Astrocyte (in vitro differentiated cells and primary cell): ENCODE results near the gene C6orf15. TPM values are rescaled to one million over a fixed set of nuclear protein-coding genes. Genes with fewer than 3 reads are reported as not detected.

Experiments used
- DNase-seq: peaks from one replicate; pipeline ENCODE4 v3.0.0-alpha.2; 2010; ENCODE audit warnings: low read depth
- FAIRE-seq: peaks from 2 replicates; lab custom pipeline; 2011; peaks lifted over from hg19 to GRCh38; lab: Jason Lieb, UNC
- H2AFZ ChIP-seq: 2 replicates; pipeline ENCODE4 v1.6.0; 2012; ENCODE audit warnings: low read depth, low read length, inconsistent platforms
- H3K27ac ChIP-seq: 2 replicates; pipeline ENCODE4 v1.5.1; 2011; ENCODE audit warnings: low read depth, low read length, inconsistent platforms
- H3K27me3 ChIP-seq: 2 replicates; pipeline ENCODE4 v1.6.0; 2011; ENCODE audit warnings: low read length, inconsistent platforms; ENCODE audit not compliant: insufficient read depth
- H3K36me3 ChIP-seq: 2 replicates; pipeline ENCODE4 v1.5.1; 2011; ENCODE audit warnings: low read length, inconsistent platforms; ENCODE audit not compliant: insufficient read depth
- H3K4me1 ChIP-seq: 2 replicates; pipeline ENCODE4 v1.5.1; 2011; ENCODE audit warnings: low read length, inconsistent platforms; ENCODE audit not compliant: insufficient read depth
- H3K4me2 ChIP-seq: 2 replicates; pipeline ENCODE4 v1.6.0; 2012; ENCODE audit warnings: low read length, inconsistent platforms
- H3K4me3 ChIP-seq: 2 replicates; pipeline ENCODE4 v1.5.1; 2011; ENCODE audit warnings: low read depth, mild to moderate bottlenecking, low read length, inconsistent platforms; ENCODE audit not compliant: insufficient read depth
- H3K79me2 ChIP-seq: 2 replicates; pipeline ENCODE4 v1.6.0; 2012; ENCODE audit warnings: mild to moderate bottlenecking, low read length, inconsistent platforms; ENCODE audit not compliant: insufficient read depth
- H3K9ac ChIP-seq: 2 replicates; pipeline ENCODE4 v1.6.0; 2012; ENCODE audit warnings: mild to moderate bottlenecking, low read length, inconsistent platforms
- H3K9me3 ChIP-seq: 2 replicates; pipeline ENCODE4 v1.5.1; 2012; ENCODE audit warnings: low read depth, mild to moderate bottlenecking, low read length, inconsistent platforms; ENCODE audit not compliant: insufficient read depth
- H4K20me1 ChIP-seq: 2 replicates; pipeline ENCODE4 v1.6.0; 2012; ENCODE audit warnings: low read length, inconsistent platforms; ENCODE audit not compliant: insufficient read depth
- H3K27ac Mint-ChIP-seq: one replicate; pipeline ENCODE4 v1.8.0; 2021; ENCODE audit warnings: mild to moderate bottlenecking, mixed read lengths; ENCODE audit not compliant: unreplicated experiment
- H3K27me3 Mint-ChIP-seq: one replicate; pipeline ENCODE4 v1.8.0; 2021; ENCODE audit warnings: low read depth, mixed read lengths; ENCODE audit not compliant: unreplicated experiment
- H3K36me3 Mint-ChIP-seq: one replicate; pipeline ENCODE4 v1.8.0; 2021; ENCODE audit warnings: low read depth, mixed read lengths; ENCODE audit not compliant: unreplicated experiment
- H3K4me1 Mint-ChIP-seq: one replicate; pipeline ENCODE4 v1.8.0; 2021; ENCODE audit warnings: low read depth, mixed read lengths; ENCODE audit not compliant: unreplicated experiment
- H3K4me3 Mint-ChIP-seq: one replicate; pipeline ENCODE4 v1.8.0; 2021; ENCODE audit warnings: mild to moderate bottlenecking, moderate library complexity, mixed read lengths; ENCODE audit not compliant: unreplicated experiment
- H3K9me3 Mint-ChIP-seq: one replicate; pipeline ENCODE4 v1.8.0; 2021; ENCODE audit warnings: mild to moderate bottlenecking, mixed read lengths; ENCODE audit not compliant: unreplicated experiment
- CTCF ChIP-seq: IDR thresholded peaks from 2 replicates; pipeline ENCODE4 v1.5.1; 2011; ENCODE audit warnings: low read depth, mild to moderate bottlenecking, inconsistent platforms, low read length, moderate library complexity; ENCODE audit not compliant: insufficient read depth
- EZH2 ChIP-seq: IDR thresholded peaks from 2 replicates; pipeline ENCODE4 v1.6.1; 2012; ENCODE audit warnings: mild to moderate bottlenecking, low read length, inconsistent platforms; ENCODE audit not compliant: insufficient read depth
- total RNA-seq: library from RNA; stranded (reverse); gene quantifications from 2 replicates; pipeline ENCODE4 v1.2.1, GENCODE V29; 2021

The C6orf15 gene
- total RNA-seq, 1 donor from 2014 or later: 6.4 TPM

- TF ChIP-seq EZH2 (no peak), CTCF (no peak)
- Histone ChIP-seq H3K4me3 (no peak overlapping the region), H3K4me2 (no peak overlapping the region), H2AFZ (no peak overlapping the region), H4K20me1 (no peaks in the 10 kb centered on the region), H3K4me1 (no peaks in the 10 kb centered on the region), H3K79me2 (no peaks in the 10 kb centered on the region), H3K27me3 (no peaks in the 10 kb centered on the region), H3K9me3 (no peaks in the 10 kb centered on the region), H3K27ac (no peak overlapping the region), H3K9ac (no peak overlapping the region), H3K36me3 (no peaks in the 10 kb centered on the region)
- Mint-ChIP-seq H3K27ac (no peak overlapping the region), H3K36me3 (no peaks in the 10 kb centered on the region), H3K4me3 (no peak overlapping the region), H3K4me1 (peaks cover 3% of the 10 kb centered on the region), H3K9me3 (peaks cover 4% of the 10 kb centered on the region), H3K27me3 (peaks cover 4% of the 10 kb centered on the region)
- DNase-seq: no peak
- FAIRE-seq: no peak
Measured at GRCh38 chr6:31096656-31097055, 15.7 kb downstream of the C6orf15 start.

- Mint-ChIP-seq H3K27ac (no peak overlapping the region), H3K4me1 (peaks cover 3% of the 10 kb centered on the region), H3K9me3 (peaks cover 4% of the 10 kb centered on the region), H3K27me3 (peaks cover 4% of the 10 kb centered on the region), H3K4me3 (no peak overlapping the region), H3K36me3 (no peaks in the 10 kb centered on the region)
- no peak overlapping the region for H3K9ac ChIP-seq
- H4K20me1 ChIP-seq: no peaks in the 10 kb centered on the region
- no peaks in the 10 kb centered on the region for H3K4me1 ChIP-seq
- H3K4me3 ChIP-seq: no peak overlapping the region
- H2AFZ ChIP-seq: no peak overlapping the region
- no peak overlapping the region for H3K4me2 ChIP-seq
- TF ChIP-seq CTCF (no peak), EZH2 (no peak)
- H3K79me2 ChIP-seq: no peaks in the 10 kb centered on the region
- no peaks in the 10 kb centered on the region for H3K9me3 ChIP-seq
- H3K27me3 ChIP-seq: no peaks in the 10 kb centered on the region
- H3K27ac ChIP-seq: no peak overlapping the region
- DNase-seq (no peak), FAIRE-seq (no peak)
- H3K36me3 ChIP-seq: no peaks in the 10 kb centered on the region
Measured at GRCh38 chr6:31096215-31096614, 16.2 kb downstream of the C6orf15 start.

- no peaks in the 10 kb centered on the region for H3K79me2 ChIP-seq
- no peak overlapping the region for H2AFZ ChIP-seq
- DNase-seq (no peak), FAIRE-seq (no peak)
- H3K36me3 Mint-ChIP-seq: no peaks in the 10 kb centered on the region
- no peaks in the 10 kb centered on the region for H3K4me1 ChIP-seq
- H3K4me2 ChIP-seq: no peak overlapping the region
- no peak overlapping the region for H3K4me3 ChIP-seq
- H3K27me3 Mint-ChIP-seq: peaks cover 4% of the 10 kb centered on the region
- no peaks in the 10 kb centered on the region for H3K36me3 ChIP-seq
- TF ChIP-seq CTCF (no peak), EZH2 (no peak)
- no peak overlapping the region for H3K27ac Mint-ChIP-seq
- H3K9me3 ChIP-seq: no peaks in the 10 kb centered on the region
- H3K27me3 ChIP-seq: no peaks in the 10 kb centered on the region
- no peak overlapping the region for H3K27ac ChIP-seq
- H3K9me3 Mint-ChIP-seq: peaks cover 4% of the 10 kb centered on the region
- H4K20me1 ChIP-seq: no peaks in the 10 kb centered on the region
- peaks cover 3% of the 10 kb centered on the region for H3K4me1 Mint-ChIP-seq
- no peak overlapping the region for H3K4me3 Mint-ChIP-seq
- H3K9ac ChIP-seq: no peak overlapping the region
Measured at GRCh38 chr6:31094389-31094881, 17.9 kb downstream of the C6orf15 start.
